Activated CD4-positive, alpha-beta memory T cell treated with anti-CD3 and anti-CD28 coated beads, Interleukin-2, amount 10 ng/mL, durations not matched to agents 7 days and 5 days (primary cell): ENCODE measurements around the gene CTTNBP2. TPM values are rescaled to one million over a fixed set of nuclear protein-coding genes. Genes with fewer than 3 reads are reported as not detected.
"Not testable (repeated sequence)": the region's sequence is repeated elsewhere in the genome, so short reads cannot be mapped to it uniquely, and the experiment has no call there.

Experiments
- CTCF ChIA-PET: fragments of 350-600 bp; sonication (Branson Sonifier 250); formaldehyde crosslinking; loops from one replicate; lab custom pipeline; 2021; ENCODE audit warnings: antibody characterized with exemption, inconsistent platforms; lab: Charles Lee
- POLR2A ChIA-PET: fragments of 350-600 bp; sonication (Branson Sonifier 250); formaldehyde crosslinking; loops from one replicate; lab custom pipeline; 2021; ENCODE audit warnings: antibody characterized with exemption; lab: Charles Lee
- DNase-seq: peaks from one replicate; pipeline ENCODE4 v3.0.0-alpha.2; 2020
- H3K27ac Mint-ChIP-seq: one replicate; pipeline ENCODE4 v1.8.0; 2021; ENCODE audit warnings: mild to moderate bottlenecking, mixed read lengths
- H3K27me3 Mint-ChIP-seq: one replicate; pipeline ENCODE4 v1.8.0; 2021; ENCODE audit warnings: mixed read lengths
- H3K36me3 Mint-ChIP-seq: one replicate; pipeline ENCODE4 v1.8.0; 2021; ENCODE audit warnings: low read depth, mixed read lengths
- H3K4me1 Mint-ChIP-seq: one replicate; pipeline ENCODE4 v1.8.0; 2021; ENCODE audit warnings: mixed read lengths
- H3K4me3 Mint-ChIP-seq: one replicate; pipeline ENCODE4 v1.8.0; 2021; ENCODE audit warnings: mild to moderate bottlenecking, mixed read lengths
- H3K9me3 Mint-ChIP-seq: one replicate; pipeline ENCODE4 v1.8.0; 2021; ENCODE audit warnings: mixed read lengths
- total RNA-seq, 2 experiments: library from RNA; stranded (reverse); gene quantifications; one replicate each; pipeline ENCODE4 v1.2.3, GENCODE V29; 2021

CTTNBP2 gene
- total RNA-seq, 2 experiments from 2014 or later, result not detected

DNA sequence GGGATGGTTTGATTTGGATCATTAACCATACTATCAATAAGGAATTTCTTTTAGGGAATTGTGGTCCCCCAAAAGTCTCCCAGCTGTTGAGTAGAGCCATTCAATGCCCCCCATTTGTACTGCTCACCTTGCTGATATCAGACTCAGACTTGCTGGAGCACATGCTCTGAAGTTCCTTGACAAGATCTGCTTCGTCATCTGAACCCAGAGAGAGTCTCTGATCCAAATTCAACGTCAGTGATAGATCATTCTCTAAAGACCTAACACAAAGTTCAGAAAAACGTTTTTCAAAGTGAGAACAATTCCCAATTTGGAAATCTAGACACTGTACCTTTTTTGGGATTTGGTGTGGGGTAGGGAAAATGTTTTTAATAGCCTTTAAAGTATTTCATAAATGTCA is 153.9 kb downstream of the CTTNBP2 start:
- CTCF ChIA-PET, result interaction anchor here (1.5 kb wide), 1 partner anchor 11 kb away, joined by 3 read pairs; no protein-coding TSS in a partner anchor
- POLR2A ChIA-PET, result no interaction called here
- H3K27me3 Mint-ChIP-seq, result no peaks in the 10 kb centered on the region
- no peaks in the 10 kb centered on the region for H3K36me3 Mint-ChIP-seq
- H3K9me3 Mint-ChIP-seq, result no peaks in the 10 kb centered on the region
- DNase-seq, result no peak
- no peak overlapping the region for H3K27ac Mint-ChIP-seq
- no peak overlapping the region for H3K4me3 Mint-ChIP-seq
- H3K4me1 Mint-ChIP-seq, result no peaks in the 10 kb centered on the region

DNA sequence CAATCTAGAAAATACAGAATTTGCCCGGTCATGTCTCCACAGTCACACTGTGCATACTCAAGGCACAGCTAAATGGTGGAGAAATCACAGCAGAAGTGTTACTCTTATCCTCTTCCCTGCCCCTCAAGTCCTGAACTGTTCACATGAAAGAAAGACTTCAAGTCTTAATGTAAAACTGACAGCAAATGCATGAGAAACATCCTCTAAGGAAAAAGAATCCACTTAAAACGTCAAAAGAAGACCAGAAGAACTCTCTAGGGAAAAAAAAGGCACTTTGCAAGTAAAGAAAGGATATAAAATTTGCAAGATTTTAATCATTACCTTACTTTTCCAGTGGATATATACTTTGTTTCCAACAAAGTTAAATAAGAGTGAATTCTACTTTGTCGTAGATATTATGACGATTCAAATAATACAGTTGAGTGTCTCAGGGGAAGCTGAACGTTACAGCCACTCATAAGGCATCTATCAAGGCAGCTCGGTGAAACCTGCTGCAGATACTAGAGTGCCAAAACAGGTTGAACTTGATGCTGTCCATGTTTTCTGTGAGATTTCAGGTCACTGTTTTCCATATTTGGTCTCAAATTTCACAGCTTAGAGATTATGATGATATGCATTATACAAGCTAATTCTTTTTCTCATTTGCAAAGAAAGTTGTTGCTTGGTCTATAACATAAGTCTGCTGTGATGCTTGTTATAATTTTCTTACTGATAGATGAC is 155.0 kb downstream of the CTTNBP2 start:
- CTCF ChIA-PET, result interaction anchor here (1.2 to 1.5 kb wide), 2 partner anchors 13 to 318 kb away, joined by 3 read pairs; no protein-coding TSS in a partner anchor
- H3K4me1 Mint-ChIP-seq, result no peaks in the 10 kb centered on the region
- POLR2A ChIA-PET, result no interaction called here
- no peaks in the 10 kb centered on the region for H3K9me3 Mint-ChIP-seq
- H3K27me3 Mint-ChIP-seq, result no peaks in the 10 kb centered on the region
- no peak overlapping the region for H3K4me3 Mint-ChIP-seq
- no peak for DNase-seq
- H3K27ac Mint-ChIP-seq, result no peak overlapping the region
- H3K36me3 Mint-ChIP-seq, result no peaks in the 10 kb centered on the region

- CTCF ChIA-PET, result interaction anchor here (1.2 kb wide), 1 partner anchor 318 kb away, joined by 3 read pairs; no protein-coding TSS in a partner anchor
- no peaks in the 10 kb centered on the region for H3K4me1 Mint-ChIP-seq
- H3K9me3 Mint-ChIP-seq, result no peaks in the 10 kb centered on the region
- no peaks in the 10 kb centered on the region for H3K36me3 Mint-ChIP-seq
- POLR2A ChIA-PET, result no interaction called here
- H3K27ac Mint-ChIP-seq, result no peak overlapping the region
- no peak overlapping the region for H3K4me3 Mint-ChIP-seq
- H3K27me3 Mint-ChIP-seq, result no peaks in the 10 kb centered on the region
- no peak for DNase-seq
Measured at GRCh38 chr7:117717357-117717756, 155.9 kb downstream of the CTTNBP2 start.

DNA sequence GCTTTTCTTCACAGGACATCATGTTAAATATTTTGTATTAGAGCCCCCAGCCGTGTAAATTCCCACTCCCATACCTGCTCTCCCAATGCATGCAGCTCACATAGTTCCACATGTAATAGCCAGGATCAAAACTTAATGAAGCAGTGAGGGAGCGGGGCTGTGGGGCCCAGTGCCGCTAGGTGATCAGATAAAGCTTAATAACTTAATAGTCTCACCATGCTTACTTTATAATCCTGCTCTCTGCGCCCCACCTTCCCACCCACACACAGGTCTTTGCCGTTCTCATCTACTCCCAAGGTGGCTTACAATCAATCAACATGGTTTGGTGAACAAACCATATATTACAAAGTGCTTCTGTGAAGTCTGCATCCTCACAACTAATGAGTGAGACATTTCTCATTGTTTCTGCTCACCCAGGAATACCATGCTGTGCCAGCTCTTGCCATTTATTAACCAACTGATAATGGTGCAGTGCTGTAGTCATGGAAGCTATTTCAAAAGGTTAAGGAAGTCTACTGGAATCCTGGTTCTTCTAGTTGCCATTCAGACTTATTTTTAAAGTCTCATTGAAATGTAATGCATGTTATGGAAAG is 156.4 kb downstream of the CTTNBP2 start:
- Mint-ChIP-seq H3K9me3 (no peaks in the 10 kb centered on the region), H3K4me1 (peaks cover 1% of the 10 kb centered on the region), H3K27ac (no peak overlapping the region), H3K27me3 (no peaks in the 10 kb centered on the region), H3K4me3 (no peak overlapping the region), H3K36me3 (no peaks in the 10 kb centered on the region)
- ChIA-PET CTCF (no interaction called here), POLR2A (no interaction called here)
- DNase-seq, result no peak

DNA sequence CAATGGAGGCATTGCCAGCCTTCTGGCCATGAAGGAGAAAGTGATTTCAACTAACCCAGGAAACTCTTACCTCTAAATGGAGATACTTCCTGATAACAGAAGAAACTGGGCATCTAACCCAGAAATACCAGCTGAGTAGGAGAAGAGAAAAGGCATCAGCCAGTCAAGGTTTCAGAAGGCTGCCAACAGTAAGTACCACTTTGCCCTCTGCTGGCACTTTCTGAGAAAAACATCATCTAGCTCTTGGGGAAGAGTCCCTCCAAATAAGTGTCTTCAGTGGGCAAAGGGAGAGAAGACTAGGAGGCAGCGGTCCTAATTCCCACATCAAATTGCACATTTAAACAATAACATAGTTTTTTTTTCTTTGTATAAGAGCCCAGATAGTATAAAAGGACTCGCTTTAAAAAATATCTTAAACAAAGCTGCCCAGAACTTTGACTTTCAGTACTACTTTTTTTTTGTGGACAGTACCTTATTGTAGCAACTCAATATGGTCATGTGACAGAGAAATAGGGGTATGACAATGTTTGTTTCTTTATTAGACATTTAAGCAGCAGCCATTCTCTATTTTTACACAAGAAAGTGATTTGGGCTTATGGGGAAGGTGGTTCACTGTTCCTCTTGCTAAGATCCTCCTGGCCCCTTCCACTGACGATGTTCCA is 157.3 kb downstream of the CTTNBP2 start:
- DNase-seq, result no peak
- H3K27ac Mint-ChIP-seq, result no peak overlapping the region
- no peaks in the 10 kb centered on the region for H3K9me3 Mint-ChIP-seq
- ChIA-PET POLR2A (no interaction called here), CTCF (interaction anchor here (0.8 to 1.3 kb wide), 4 partner anchors 143 to 480 kb away, joined by 3 to 9 read pairs (median 4); no protein-coding TSS in a partner anchor)
- H3K4me3 Mint-ChIP-seq, result no peak overlapping the region
- no peaks in the 10 kb centered on the region for H3K27me3 Mint-ChIP-seq
- H3K36me3 Mint-ChIP-seq, result no peaks in the 10 kb centered on the region
- H3K4me1 Mint-ChIP-seq, result peaks cover 6% of the 10 kb centered on the region

- Mint-ChIP-seq H3K4me3 (no peak overlapping the region), H3K36me3 (no peaks in the 10 kb centered on the region), H3K9me3 (no peaks in the 10 kb centered on the region), H3K27me3 (no peaks in the 10 kb centered on the region), H3K4me1 (peaks cover 6% of the 10 kb centered on the region), H3K27ac (no peak overlapping the region)
- POLR2A ChIA-PET, result no interaction called here
- DNase-seq, result no peak
- CTCF ChIA-PET, result no interaction called here
Measured at GRCh38 chr7:117711556-117711955, 161.7 kb downstream of the CTTNBP2 start.

DNA sequence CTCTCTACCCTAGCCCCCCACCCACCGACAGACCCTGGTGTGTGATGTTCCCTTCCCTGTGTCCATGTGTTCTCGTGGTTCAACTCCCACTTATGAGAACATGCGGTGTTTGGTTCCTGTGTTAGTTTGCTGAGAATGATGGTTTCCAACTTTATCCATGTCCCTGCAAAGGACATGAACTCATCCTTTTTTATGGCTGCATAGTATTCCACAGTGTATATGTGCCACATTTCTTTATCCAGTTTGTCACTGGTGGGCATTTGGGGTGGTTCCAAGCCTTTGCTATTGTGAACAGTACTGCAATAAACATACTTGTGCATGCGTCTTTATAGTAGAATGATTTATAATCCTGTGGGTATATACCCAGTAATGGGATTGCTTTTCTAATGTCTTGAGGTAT is 165.1 kb downstream of the CTTNBP2 start:
- DNase-seq, H3K9me3 Mint-ChIP-seq, H3K36me3 Mint-ChIP-seq, H3K27me3 Mint-ChIP-seq, CTCF ChIA-PET, H3K27ac Mint-ChIP-seq, H3K4me1 Mint-ChIP-seq, POLR2A ChIA-PET, H3K4me3 Mint-ChIP-seq: not testable (repeated sequence)

DNA sequence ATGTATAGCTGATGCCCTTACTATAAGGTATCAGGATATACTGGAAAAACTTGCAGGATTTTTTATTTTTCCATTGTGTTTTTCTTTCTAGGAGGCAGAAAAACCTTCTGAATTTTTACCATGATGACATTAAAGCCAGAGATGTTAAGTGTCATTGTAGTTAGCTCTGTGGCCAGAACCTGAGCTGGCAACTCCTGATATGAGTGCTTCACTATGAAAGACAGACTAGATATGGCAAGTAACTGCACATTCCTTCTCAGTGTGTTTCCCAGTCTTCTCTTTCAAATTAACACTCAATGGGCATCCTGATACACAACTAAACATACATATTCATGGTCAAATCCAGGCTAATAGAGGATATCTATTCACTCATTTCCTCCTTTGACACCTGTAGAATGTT is 166.2 kb downstream of the CTTNBP2 start:
- POLR2A ChIA-PET, result no interaction called here
- no peaks in the 10 kb centered on the region for H3K36me3 Mint-ChIP-seq
- H3K4me3 Mint-ChIP-seq, result no peak overlapping the region
- no peak overlapping the region for H3K27ac Mint-ChIP-seq
- no peak for DNase-seq
- CTCF ChIA-PET, result no interaction called here
- H3K4me1 Mint-ChIP-seq, result peaks cover 6% of the 10 kb centered on the region
- no peaks in the 10 kb centered on the region for H3K27me3 Mint-ChIP-seq
- H3K9me3 Mint-ChIP-seq, result peaks cover 2% of the 10 kb centered on the region

DNA sequence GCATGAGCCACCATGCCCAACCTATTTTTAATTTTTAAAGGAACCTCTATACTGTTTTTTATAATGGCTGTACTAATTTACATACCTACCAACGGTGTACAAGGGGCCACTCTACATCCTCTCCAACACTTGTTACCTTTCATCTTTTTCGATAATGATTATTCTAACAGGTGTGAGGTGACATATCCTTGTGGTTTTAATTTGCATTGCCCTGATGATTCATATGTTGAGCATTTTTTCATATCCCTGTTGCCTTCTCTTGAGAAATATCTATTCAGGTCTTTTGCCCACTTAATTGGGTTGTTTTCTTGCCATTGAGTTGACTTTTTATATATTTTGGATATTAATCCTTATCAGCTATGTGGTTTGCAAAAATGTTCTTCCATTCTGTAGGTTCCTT is 167.0 kb downstream of the CTTNBP2 start:
- ChIA-PET POLR2A (no interaction called here), CTCF (no interaction called here)
- no peak overlapping the region for H3K4me3 Mint-ChIP-seq
- H3K36me3 Mint-ChIP-seq, result no peaks in the 10 kb centered on the region
- no peak for DNase-seq
- H3K27ac Mint-ChIP-seq, result no peak overlapping the region
- H3K4me1 Mint-ChIP-seq, result no peaks in the 10 kb centered on the region
- no peaks in the 10 kb centered on the region for H3K27me3 Mint-ChIP-seq
- peaks cover 2% of the 10 kb centered on the region for H3K9me3 Mint-ChIP-seq

GRCh38 chr7:117705630-117706029 is 167.6 kb downstream of the CTTNBP2 start:
- ChIA-PET POLR2A (no interaction called here), CTCF (no interaction called here)
- H3K4me3 Mint-ChIP-seq, result no peak overlapping the region
- H3K9me3 Mint-ChIP-seq, result peaks cover 2% of the 10 kb centered on the region
- H3K27ac Mint-ChIP-seq, result no peak overlapping the region
- H3K27me3 Mint-ChIP-seq, result no peaks in the 10 kb centered on the region
- no peaks in the 10 kb centered on the region for H3K36me3 Mint-ChIP-seq
- H3K4me1 Mint-ChIP-seq, result no peaks in the 10 kb centered on the region
- DNase-seq, result no peak

- DNase-seq, result no peak
- POLR2A ChIA-PET, result no interaction called here
- no peaks in the 10 kb centered on the region for H3K4me1 Mint-ChIP-seq
- CTCF ChIA-PET, result no interaction called here
- peaks cover 2% of the 10 kb centered on the region for H3K9me3 Mint-ChIP-seq
- H3K27ac Mint-ChIP-seq, result no peak overlapping the region
- no peaks in the 10 kb centered on the region for H3K36me3 Mint-ChIP-seq
- H3K4me3 Mint-ChIP-seq, result no peak overlapping the region
- no peaks in the 10 kb centered on the region for H3K27me3 Mint-ChIP-seq
Measured at GRCh38 chr7:117704063-117704462, 169.2 kb downstream of the CTTNBP2 start.

- CTCF ChIA-PET, result no interaction called here
- Mint-ChIP-seq H3K27ac (no peak overlapping the region), H3K36me3 (no peaks in the 10 kb centered on the region), H3K4me3 (no peak overlapping the region), H3K4me1 (no peaks in the 10 kb centered on the region), H3K9me3 (no peaks in the 10 kb centered on the region), H3K27me3 (no peaks in the 10 kb centered on the region)
- DNase-seq, result no peak
- POLR2A ChIA-PET, result no interaction called here
Measured at GRCh38 chr7:117698018-117698417, 175.2 kb downstream of the CTTNBP2 start.

DNA sequence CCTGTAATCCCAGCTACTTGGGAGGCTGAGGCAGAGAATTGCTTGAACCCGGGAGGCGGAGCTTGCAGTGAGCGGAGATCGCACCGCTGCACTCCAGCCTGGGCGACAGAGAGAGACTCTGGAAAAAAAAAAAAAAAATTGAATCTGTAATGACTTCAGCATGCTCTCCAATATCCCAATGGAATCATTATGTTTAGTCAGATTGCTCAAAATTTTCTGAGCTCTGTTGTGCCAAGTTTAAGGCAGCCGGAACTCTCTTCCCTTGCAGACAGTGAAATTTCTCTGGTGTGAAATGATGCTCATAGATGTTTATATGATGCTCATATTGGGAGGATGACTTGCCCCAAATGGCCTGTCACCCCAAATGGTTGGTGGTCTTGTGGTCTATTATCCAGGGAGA is 180.9 kb downstream of the CTTNBP2 start:
- no peak for DNase-seq
- POLR2A ChIA-PET, result no interaction called here
- no peaks in the 10 kb centered on the region for H3K36me3 Mint-ChIP-seq
- H3K27ac Mint-ChIP-seq, result no peak overlapping the region
- CTCF ChIA-PET, result interaction anchor here (0.6 kb wide), 1 partner anchor 798 kb away, joined by 4 read pairs; no protein-coding TSS in a partner anchor
- H3K27me3 Mint-ChIP-seq, result no peaks in the 10 kb centered on the region
- no peak overlapping the region for H3K4me3 Mint-ChIP-seq
- no peaks in the 10 kb centered on the region for H3K9me3 Mint-ChIP-seq
- no peaks in the 10 kb centered on the region for H3K4me1 Mint-ChIP-seq
